WTC11 (cell line): ENCODE measurements around the gene MIGA2. TPM values are rescaled to one million over a fixed set of nuclear protein-coding genes. Genes with fewer than 3 reads are reported as not detected.
A peak's percentile ranks its signal among the peaks of the same experiment; 100 is the strongest.
"Not testable (repeated sequence)": the region's sequence is repeated elsewhere in the genome, so short reads cannot be mapped to it uniquely, and the experiment has no call there.

Experiments
- ATAC-seq: fragments of 200-7000 bp; cut with Tn5 transposase; 2 replicates; pipeline ENCODE4 v1.10.0; 2021; ENCODE audit warnings: mild to moderate bottlenecking, moderate library complexity
- CTCF ChIA-PET: fragments of 300-600 bp; sonication (Branson Sonifier 250); formaldehyde crosslinking; loops from one replicate; lab custom pipeline; 2021; ENCODE audit warnings: antibody characterized with exemption; lab: Charles Lee
- POLR2A ChIA-PET: fragments of 350-600 bp; sonication (Branson Sonifier 250); formaldehyde crosslinking; loops from one replicate; lab custom pipeline; 2021; ENCODE audit warnings: antibody characterized with exemption; lab: Charles Lee
- DNase-seq: peaks from one replicate; pipeline ENCODE4 v3.0.0; 2021; ENCODE audit warnings: low spot score
- H3K27ac Mint-ChIP-seq: 2 replicates; pipeline ENCODE4 v1.8.0; 2021; ENCODE audit warnings: mixed read lengths
- H3K27me3 Mint-ChIP-seq: 2 replicates; pipeline ENCODE4 v1.8.0; 2021; ENCODE audit warnings: low read depth, mild to moderate bottlenecking, moderate library complexity, mixed read lengths
- H3K36me3 Mint-ChIP-seq: 2 replicates; pipeline ENCODE4 v1.8.0; 2021; ENCODE audit warnings: mixed read lengths
- H3K4me1 Mint-ChIP-seq: 2 replicates; pipeline ENCODE4 v1.8.0; 2022; ENCODE audit warnings: mixed read lengths
- H3K4me3 Mint-ChIP-seq: 2 replicates; pipeline ENCODE4 v1.8.0; 2021; ENCODE audit warnings: mild to moderate bottlenecking, moderate library complexity, mixed read lengths
- H3K9me3 Mint-ChIP-seq: 2 replicates; pipeline ENCODE4 v1.8.0; 2021; ENCODE audit warnings: mixed read lengths
- CREB1 ChIP-seq: sonication (generic); formaldehyde crosslinking; IDR thresholded peaks from 2 replicates; pipeline ENCODE4 v1.8.0; 2023; ENCODE audit warnings: mild to moderate bottlenecking, missing genetic modification reagents
- ETV6 ChIP-seq: sonication (generic); formaldehyde crosslinking; IDR thresholded peaks from 2 replicates; pipeline ENCODE4 v1.8.1; 2022; ENCODE audit warnings: mild to moderate bottlenecking, missing genetic modification reagents
- FOXJ3 ChIP-seq: sonication (generic); formaldehyde crosslinking; IDR thresholded peaks from 2 replicates; pipeline ENCODE4 v1.9.0; 2021; ENCODE audit warnings: missing genetic modification reagents, mild to moderate bottlenecking, borderline replicate concordance
- FOXP1 ChIP-seq: sonication (generic); formaldehyde crosslinking; IDR thresholded peaks from 2 replicates; pipeline ENCODE4 v1.8.0; 2022; ENCODE audit warnings: missing genetic modification reagents, mild to moderate bottlenecking, moderate library complexity, borderline replicate concordance
- GRHL2 ChIP-seq: fragments of 250-450 bp; sonication (Bioruptor Pico); IDR thresholded peaks from 2 replicates; pipeline ENCODE4 v1.8.0; 2022; ENCODE audit warnings: mild to moderate bottlenecking, moderate library complexity; ENCODE audit not compliant: insufficient replicate concordance, severe bottlenecking
- IRF2 ChIP-seq: sonication (generic); formaldehyde crosslinking; IDR thresholded peaks from 2 replicates; pipeline ENCODE4 v1.8.0; 2022; ENCODE audit warnings: low read depth, missing genetic modification reagents, borderline replicate concordance
- KAT7 ChIP-seq: sonication (generic); formaldehyde crosslinking; IDR thresholded peaks from 2 replicates; pipeline ENCODE4 v1.8.1; 2023; ENCODE audit warnings: missing genetic modification reagents, mild to moderate bottlenecking, borderline replicate concordance
- NFYB ChIP-seq: sonication (generic); formaldehyde crosslinking; conservative IDR thresholded peaks from 2 replicates; pipeline ENCODE4 v1.8.0; 2022; ENCODE audit warnings: low read depth, missing genetic modification reagents
- NR1H2 ChIP-seq: sonication (generic); formaldehyde crosslinking; IDR thresholded peaks from 2 replicates; pipeline ENCODE4 v1.9.0; 2021; ENCODE audit warnings: mild to moderate bottlenecking, moderate library complexity, missing genetic modification reagents
- ZNF423 ChIP-seq: fragments of 250-450 bp; sonication (Bioruptor Pico); IDR thresholded peaks from 2 replicates; pipeline ENCODE4 v2.1.2; 2022; ENCODE audit warnings: mild to moderate bottlenecking, moderate library complexity
- total RNA-seq: library from RNA; stranded (reverse); gene quantifications from 3 replicates; pipeline ENCODE4 v1.2.3, GENCODE V29; 2021
- TF ChIP-seq, protein P1 (sequence below): sonication (generic); formaldehyde crosslinking; IDR thresholded peaks from 2 replicates; pipeline ENCODE4 v1.8.1; 2022; ENCODE audit warnings: mild to moderate bottlenecking, moderate library complexity, missing genetic modification reagents
- TF ChIP-seq, protein P2 (sequence below): sonication (generic); formaldehyde crosslinking; IDR thresholded peaks from 2 replicates; pipeline ENCODE4 v1.8.1; 2023; ENCODE audit warnings: mild to moderate bottlenecking, missing genetic modification reagents, borderline replicate concordance
- TF ChIP-seq, protein P3 (sequence below): sonication (generic); formaldehyde crosslinking; IDR thresholded peaks from 2 replicates; pipeline ENCODE4 v1.8.1; 2023; ENCODE audit warnings: mild to moderate bottlenecking, missing genetic modification reagents
- TF ChIP-seq, protein P4 (sequence below): fragments of 200-600 bp; IDR thresholded peaks from 2 replicates; pipeline ENCODE4 v1.8.0; 2022; ENCODE audit warnings: antibody characterized with exemption
- TF ChIP-seq, protein P5 (sequence below): sonication (generic); formaldehyde crosslinking; IDR thresholded peaks from 2 replicates; pipeline ENCODE4 v1.8.0; 2022; ENCODE audit warnings: mild to moderate bottlenecking, missing genetic modification reagents
- TF ChIP-seq, protein P6 (sequence below): sonication (generic); formaldehyde crosslinking; IDR thresholded peaks from 2 replicates; pipeline ENCODE4 v1.8.1; 2022; ENCODE audit warnings: missing genetic modification reagents, borderline replicate concordance

MIGA2 gene
- total RNA-seq, 1 experiment from 2014 or later, result 61.7 TPM

DNA sequence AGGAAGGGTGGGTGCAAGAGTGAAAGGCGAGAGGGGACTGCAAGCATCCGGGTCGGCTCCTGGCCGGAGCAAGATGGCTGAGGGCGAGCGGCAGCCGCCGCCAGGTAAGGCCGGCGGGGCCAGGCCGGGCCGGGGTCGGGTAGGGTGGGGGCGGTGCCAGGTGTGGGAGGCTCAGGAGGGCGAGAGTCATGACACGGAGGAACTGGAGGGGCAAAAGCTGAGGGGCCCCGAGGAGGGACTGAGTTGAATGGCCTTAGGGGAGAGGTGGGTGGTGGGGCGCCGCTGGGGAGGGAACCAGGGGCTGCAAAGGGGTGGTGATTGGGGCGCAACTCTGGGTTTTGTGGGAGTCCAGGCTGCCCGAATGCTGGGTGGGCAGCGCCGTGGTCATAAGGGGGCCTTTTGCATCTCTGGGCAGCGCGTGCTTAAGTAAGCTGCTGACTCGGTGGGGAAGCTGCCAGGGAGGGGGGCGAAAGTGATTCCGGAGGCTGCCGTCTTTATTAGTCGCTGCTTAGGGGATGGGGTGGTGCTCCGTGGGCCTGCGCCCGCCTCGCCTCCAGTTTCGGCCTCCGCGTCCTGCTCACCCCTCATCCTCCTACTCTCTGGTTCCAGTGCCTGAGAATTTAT lies 75.2 kb downstream of the MIGA2 start (continued):
- TF ChIP-seq, protein P1, sequence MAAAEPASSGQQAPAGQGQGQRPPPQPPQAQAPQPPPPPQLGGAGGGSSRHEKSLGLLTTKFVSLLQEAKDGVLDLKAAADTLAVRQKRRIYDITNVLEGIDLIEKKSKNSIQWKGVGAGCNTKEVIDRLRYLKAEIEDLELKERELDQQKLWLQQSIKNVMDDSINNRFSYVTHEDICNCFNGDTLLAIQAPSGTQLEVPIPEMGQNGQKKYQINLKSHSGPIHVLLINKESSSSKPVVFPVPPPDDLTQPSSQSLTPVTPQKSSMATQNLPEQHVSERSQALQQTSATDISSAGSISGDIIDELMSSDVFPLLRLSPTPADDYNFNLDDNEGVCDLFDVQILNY (CRISPR knock-in tag), result peak; percentile 53; the same call in 1 of the 2 replicates
- TF ChIP-seq NR1H2 (CRISPR knock-in tag) (no peak), FOXJ3 (CRISPR knock-in tag) (no peak), KAT7 (CRISPR knock-in tag) (peak; percentile 42; the same call in 1 of the 2 replicates), IRF2 (CRISPR knock-in tag) (no peak), ETV6 (CRISPR knock-in tag) (no peak), NFYB (CRISPR knock-in tag) (no peak), GRHL2 (CRISPR knock-in tag) (no peak), CREB1 (no peak)
- TF ChIP-seq, protein P2, sequence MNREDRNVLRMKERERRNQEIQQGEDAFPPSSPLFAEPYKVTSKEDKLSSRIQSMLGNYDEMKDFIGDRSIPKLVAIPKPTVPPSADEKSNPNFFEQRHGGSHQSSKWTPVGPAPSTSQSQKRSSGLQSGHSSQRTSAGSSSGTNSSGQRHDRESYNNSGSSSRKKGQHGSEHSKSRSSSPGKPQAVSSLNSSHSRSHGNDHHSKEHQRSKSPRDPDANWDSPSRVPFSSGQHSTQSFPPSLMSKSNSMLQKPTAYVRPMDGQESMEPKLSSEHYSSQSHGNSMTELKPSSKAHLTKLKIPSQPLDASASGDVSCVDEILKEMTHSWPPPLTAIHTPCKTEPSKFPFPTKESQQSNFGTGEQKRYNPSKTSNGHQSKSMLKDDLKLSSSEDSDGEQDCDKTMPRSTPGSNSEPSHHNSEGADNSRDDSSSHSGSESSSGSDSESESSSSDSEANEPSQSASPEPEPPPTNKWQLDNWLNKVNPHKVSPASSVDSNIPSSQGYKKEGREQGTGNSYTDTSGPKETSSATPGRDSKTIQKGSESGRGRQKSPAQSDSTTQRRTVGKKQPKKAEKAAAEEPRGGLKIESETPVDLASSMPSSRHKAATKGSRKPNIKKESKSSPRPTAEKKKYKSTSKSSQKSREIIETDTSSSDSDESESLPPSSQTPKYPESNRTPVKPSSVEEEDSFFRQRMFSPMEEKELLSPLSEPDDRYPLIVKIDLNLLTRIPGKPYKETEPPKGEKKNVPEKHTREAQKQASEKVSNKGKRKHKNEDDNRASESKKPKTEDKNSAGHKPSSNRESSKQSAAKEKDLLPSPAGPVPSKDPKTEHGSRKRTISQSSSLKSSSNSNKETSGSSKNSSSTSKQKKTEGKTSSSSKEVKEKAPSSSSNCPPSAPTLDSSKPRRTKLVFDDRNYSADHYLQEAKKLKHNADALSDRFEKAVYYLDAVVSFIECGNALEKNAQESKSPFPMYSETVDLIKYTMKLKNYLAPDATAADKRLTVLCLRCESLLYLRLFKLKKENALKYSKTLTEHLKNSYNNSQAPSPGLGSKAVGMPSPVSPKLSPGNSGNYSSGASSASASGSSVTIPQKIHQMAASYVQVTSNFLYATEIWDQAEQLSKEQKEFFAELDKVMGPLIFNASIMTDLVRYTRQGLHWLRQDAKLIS, result no peak
- TF ChIP-seq, protein P3, sequence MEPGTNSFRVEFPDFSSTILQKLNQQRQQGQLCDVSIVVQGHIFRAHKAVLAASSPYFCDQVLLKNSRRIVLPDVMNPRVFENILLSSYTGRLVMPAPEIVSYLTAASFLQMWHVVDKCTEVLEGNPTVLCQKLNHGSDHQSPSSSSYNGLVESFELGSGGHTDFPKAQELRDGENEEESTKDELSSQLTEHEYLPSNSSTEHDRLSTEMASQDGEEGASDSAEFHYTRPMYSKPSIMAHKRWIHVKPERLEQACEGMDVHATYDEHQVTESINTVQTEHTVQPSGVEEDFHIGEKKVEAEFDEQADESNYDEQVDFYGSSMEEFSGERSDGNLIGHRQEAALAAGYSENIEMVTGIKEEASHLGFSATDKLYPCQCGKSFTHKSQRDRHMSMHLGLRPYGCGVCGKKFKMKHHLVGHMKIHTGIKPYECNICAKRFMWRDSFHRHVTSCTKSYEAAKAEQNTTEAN (CRISPR knock-in tag), result no peak
- TF ChIP-seq, protein P4, sequence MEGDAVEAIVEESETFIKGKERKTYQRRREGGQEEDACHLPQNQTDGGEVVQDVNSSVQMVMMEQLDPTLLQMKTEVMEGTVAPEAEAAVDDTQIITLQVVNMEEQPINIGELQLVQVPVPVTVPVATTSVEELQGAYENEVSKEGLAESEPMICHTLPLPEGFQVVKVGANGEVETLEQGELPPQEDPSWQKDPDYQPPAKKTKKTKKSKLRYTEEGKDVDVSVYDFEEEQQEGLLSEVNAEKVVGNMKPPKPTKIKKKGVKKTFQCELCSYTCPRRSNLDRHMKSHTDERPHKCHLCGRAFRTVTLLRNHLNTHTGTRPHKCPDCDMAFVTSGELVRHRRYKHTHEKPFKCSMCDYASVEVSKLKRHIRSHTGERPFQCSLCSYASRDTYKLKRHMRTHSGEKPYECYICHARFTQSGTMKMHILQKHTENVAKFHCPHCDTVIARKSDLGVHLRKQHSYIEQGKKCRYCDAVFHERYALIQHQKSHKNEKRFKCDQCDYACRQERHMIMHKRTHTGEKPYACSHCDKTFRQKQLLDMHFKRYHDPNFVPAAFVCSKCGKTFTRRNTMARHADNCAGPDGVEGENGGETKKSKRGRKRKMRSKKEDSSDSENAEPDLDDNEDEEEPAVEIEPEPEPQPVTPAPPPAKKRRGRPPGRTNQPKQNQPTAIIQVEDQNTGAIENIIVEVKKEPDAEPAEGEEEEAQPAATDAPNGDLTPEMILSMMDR, result no peak

DNA sequence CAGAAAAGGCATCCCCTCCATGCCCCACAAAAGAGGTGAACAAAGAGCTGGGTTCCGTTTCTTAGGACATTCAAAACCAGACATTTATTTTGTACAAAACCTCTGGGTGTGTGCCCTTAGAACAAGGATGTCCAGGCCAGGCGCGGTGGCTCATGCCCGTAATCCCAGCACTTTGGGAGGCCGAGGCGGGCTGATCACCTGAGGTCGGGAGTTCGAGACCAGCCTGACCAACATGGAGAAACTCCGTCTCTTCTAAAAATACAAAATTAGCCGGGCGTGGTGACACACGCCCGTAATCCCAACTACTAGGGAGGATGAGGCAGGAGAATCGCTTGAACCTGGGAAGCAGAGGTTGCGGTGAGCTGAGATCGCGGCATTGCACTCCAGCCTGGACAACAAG lies 76.1 kb downstream of the MIGA2 start:
- peak overlapping the region; percentile 93 for H3K4me3 Mint-ChIP-seq
- not testable (repeated sequence) for DNase-seq, ATAC-seq, H3K9me3 Mint-ChIP-seq, H3K36me3 Mint-ChIP-seq
- CTCF ChIA-PET, result interaction anchor here (0.6 to 2.9 kb wide), 4 partner anchors 15 to 514 kb away, joined by 3 to 19 read pairs (median 3); partner anchors contain the start of genes NTMT1 and SH3GLB2
- H3K27ac Mint-ChIP-seq, result peak overlapping the region; percentile 88; the same call in 1 of the 2 replicates
- peaks cover 17% of the 10 kb centered on the region for H3K27me3 Mint-ChIP-seq
- H3K4me1 Mint-ChIP-seq, result peaks cover 24% of the 10 kb centered on the region
- POLR2A ChIA-PET, result interaction anchor here (0.6 kb wide), 2 partner anchors 49 to 66 kb away, joined by 3 to 8 read pairs; partner anchors contain the start of gene IER5L

DNA sequence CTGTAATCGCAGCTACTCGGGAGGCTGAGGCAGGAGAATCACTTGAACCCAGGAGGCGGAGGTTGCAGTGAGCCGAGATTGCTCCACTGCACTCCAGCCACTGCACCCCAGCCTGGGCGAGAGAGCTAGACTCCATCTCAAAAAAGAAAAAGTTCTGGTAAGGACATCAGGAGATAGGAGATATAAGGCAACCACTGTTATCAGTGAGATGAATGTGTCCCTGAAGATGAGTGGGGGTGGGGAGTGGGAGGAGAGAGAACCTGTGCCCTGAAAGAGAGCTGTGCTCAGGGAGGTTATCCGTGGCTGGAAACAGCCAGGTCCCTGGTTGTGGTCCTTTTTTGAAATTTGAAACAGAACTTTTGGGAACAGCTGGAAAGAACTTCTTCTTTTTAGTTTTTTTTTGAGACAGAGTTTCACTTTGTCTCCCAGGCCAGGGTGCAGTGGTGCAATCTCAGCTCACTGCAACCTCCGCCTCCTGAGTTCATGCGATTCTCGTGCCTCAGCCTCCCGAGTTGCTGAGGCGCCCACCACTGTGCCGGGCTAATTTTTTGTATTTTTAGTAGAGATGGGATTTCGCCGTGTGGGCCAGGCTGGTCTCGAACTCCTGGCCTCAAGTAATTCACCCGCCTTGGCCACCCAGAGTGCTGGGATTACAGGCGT lies 77.3 kb downstream of the MIGA2 start:
- Mint-ChIP-seq H3K4me1 (peaks cover 24% of the 10 kb centered on the region), H3K27ac (no peak overlapping the region), H3K9me3 (no peaks in the 10 kb centered on the region), H3K4me3 (0 out of 2 replicates have a peak overlapping the region, but pooled peaks have one; percentile 8), H3K27me3 (peaks cover 14% of the 10 kb centered on the region), H3K36me3 (0 out of 2 replicates have a peak, but pooled peaks cover 5% of the 10 kb centered on the region)
- ATAC-seq (no peak), DNase-seq (no peak)
- CTCF ChIA-PET, result interaction anchor here (2.9 to 3.7 kb wide), 2 partner anchors 11 to 18 kb away, joined by 12 to 19 read pairs; no protein-coding TSS in a partner anchor
- POLR2A ChIA-PET, result no interaction called here
- TF ChIP-seq FOXP1 (CRISPR knock-in tag) (no peak), ZNF423 (CRISPR knock-in tag) (no peak)
- TF ChIP-seq, protein P5, sequence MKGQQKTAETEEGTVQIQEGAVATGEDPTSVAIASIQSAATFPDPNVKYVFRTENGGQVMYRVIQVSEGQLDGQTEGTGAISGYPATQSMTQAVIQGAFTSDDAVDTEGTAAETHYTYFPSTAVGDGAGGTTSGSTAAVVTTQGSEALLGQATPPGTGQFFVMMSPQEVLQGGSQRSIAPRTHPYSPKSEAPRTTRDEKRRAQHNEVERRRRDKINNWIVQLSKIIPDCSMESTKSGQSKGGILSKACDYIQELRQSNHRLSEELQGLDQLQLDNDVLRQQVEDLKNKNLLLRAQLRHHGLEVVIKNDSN (CRISPR knock-in tag), result no peak
- TF ChIP-seq, protein P6, sequence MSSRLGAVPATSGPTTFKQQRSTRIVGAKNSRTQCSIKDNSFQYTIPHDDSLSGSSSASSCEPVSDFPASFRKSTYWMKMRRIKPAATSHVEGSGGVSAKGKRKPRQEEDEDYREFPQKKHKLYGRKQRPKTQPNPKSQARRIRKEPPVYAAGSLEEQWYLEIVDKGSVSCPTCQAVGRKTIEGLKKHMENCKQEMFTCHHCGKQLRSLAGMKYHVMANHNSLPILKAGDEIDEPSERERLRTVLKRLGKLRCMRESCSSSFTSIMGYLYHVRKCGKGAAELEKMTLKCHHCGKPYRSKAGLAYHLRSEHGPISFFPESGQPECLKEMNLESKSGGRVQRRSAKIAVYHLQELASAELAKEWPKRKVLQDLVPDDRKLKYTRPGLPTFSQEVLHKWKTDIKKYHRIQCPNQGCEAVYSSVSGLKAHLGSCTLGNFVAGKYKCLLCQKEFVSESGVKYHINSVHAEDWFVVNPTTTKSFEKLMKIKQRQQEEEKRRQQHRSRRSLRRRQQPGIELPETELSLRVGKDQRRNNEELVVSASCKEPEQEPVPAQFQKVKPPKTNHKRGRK (CRISPR knock-in tag), result no peak
